ENCODE results near the gene SYNPO2. TPM values are rescaled to one million over a fixed set of nuclear protein-coding genes. Genes with fewer than 3 reads are reported as not detected.

Gene SYNPO2
- total RNA-seq, 6 experiments from 2014 or later, result 2.7 to 11.2 (median 8.2) TPM

DNA sequence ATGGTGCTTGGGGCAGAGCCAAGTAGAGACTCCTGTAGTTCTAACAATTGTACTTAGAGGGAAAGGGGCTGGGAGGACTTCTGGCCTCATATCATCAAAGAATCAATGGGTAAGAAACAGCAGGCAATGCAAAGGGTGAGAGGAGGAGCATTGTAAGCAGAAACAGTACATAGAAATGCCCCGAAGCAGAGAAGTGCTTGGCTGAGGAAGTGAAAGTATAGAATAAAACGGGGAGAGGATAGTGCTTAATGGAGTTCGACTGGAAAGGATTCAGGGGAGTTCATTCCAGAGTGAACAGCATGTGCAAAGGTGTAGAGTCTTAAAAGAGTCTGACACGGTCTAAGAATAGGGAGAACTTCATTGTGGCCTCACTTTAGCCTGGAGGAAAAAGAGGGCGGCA, 103.0 kb downstream of the SYNPO2 start:
- no peak for TF ChIP-seq POLR2A (IDR thresholded peaks at IDR 0.05)
- TF ChIP-seq, protein P1, sequence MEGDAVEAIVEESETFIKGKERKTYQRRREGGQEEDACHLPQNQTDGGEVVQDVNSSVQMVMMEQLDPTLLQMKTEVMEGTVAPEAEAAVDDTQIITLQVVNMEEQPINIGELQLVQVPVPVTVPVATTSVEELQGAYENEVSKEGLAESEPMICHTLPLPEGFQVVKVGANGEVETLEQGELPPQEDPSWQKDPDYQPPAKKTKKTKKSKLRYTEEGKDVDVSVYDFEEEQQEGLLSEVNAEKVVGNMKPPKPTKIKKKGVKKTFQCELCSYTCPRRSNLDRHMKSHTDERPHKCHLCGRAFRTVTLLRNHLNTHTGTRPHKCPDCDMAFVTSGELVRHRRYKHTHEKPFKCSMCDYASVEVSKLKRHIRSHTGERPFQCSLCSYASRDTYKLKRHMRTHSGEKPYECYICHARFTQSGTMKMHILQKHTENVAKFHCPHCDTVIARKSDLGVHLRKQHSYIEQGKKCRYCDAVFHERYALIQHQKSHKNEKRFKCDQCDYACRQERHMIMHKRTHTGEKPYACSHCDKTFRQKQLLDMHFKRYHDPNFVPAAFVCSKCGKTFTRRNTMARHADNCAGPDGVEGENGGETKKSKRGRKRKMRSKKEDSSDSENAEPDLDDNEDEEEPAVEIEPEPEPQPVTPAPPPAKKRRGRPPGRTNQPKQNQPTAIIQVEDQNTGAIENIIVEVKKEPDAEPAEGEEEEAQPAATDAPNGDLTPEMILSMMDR (IDR thresholded peaks at IDR 0.05), result no peak
- H3K9me3 ChIP-seq, result no peaks in the 10 kb centered on the region
- 48% methylated on average over 5 of the region's 5 CpGs for WGBS (ENCODE audit: insufficient coverage, low coverage, low lambda C conversion rate, missing lambda C conversion rate)
- H3K27me3 ChIP-seq, result no peaks in the 10 kb centered on the region
- no peak overlapping the region for H3K4me3 ChIP-seq
- DNase-seq (no peak), ATAC-seq (peak in 1 of 4 donors; percentile 31)
- no peaks in the 10 kb centered on the region for H3K36me3 ChIP-seq
- no peak overlapping the region for H3K27ac ChIP-seq
- intact Hi-C loops (cut with DNase I), result no loop called here
- no peaks in the 10 kb centered on the region for H3K4me1 ChIP-seq

DNA sequence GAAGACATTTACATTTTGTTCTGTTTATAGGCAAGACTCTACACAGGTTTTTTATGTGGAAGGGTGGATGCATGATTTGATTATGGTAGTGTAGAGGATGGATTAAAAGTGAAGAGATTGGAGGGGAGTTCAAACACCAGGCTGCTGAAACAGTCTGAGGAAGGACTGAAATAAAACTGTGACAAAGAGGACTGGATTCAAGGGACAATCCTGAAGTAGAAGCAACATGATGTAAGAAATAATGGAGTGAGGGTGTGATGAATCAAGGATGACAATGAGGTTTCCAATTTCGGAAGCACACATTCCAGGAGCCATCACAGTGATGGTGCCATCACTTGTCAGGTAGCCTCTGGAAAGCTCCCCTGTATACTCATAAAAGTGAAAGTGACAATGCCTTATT, 103.5 kb downstream of the SYNPO2 start:
- TF ChIP-seq, protein P1 (IDR thresholded peaks at IDR 0.05), result no peak
- TF ChIP-seq POLR2A (IDR thresholded peaks at IDR 0.05), result no peak
- WGBS (ENCODE audit: insufficient coverage, low coverage, low lambda C conversion rate, missing lambda C conversion rate), result 63% methylated on average over 1 of the region's 1 CpG
- intact Hi-C loops (cut with DNase I), result no loop called here
- no peak for DNase-seq
- Histone ChIP-seq H3K36me3 (no peaks in the 10 kb centered on the region), H3K27ac (no peak overlapping the region), H3K4me3 (no peak overlapping the region), H3K27me3 (no peaks in the 10 kb centered on the region), H3K9me3 (no peaks in the 10 kb centered on the region), H3K4me1 (no peaks in the 10 kb centered on the region)
- ATAC-seq, result no peak

DNA sequence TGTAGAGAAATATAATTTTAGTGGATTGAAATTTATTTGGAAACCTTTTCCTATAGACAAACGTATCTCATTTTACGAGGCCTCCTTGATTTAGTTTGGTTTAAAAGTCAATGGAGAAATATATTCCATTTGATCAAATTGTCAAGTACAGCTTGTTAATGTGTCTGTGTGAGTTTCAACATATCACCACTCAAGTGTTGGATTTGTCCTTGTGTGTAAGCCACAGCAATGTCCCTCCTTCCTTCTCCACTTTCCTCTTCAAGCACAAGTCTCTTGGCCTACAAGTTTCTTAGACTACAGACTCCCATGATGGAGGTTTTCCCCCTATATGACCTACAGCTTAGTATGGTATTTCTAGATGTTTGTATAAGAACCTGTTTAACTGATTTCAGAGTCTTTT, 104.7 kb downstream of the SYNPO2 start:
- DNase-seq, result no peak
- H3K9me3 ChIP-seq, result no peaks in the 10 kb centered on the region
- ATAC-seq, result no peak
- H3K27me3 ChIP-seq, result no peaks in the 10 kb centered on the region
- no peak for TF ChIP-seq POLR2A (IDR thresholded peaks at IDR 0.05)
- TF ChIP-seq, protein P1 (IDR thresholded peaks at IDR 0.05), result no peak
- no peaks in the 10 kb centered on the region for H3K36me3 ChIP-seq
- WGBS (ENCODE audit: insufficient coverage, low coverage, low lambda C conversion rate, missing lambda C conversion rate), result 61% methylated on average over 2 of the region's 2 CpGs
- no peaks in the 10 kb centered on the region for H3K4me1 ChIP-seq
- no peak overlapping the region for H3K4me3 ChIP-seq
- intact Hi-C loops (cut with DNase I), result no loop called here
- no peak overlapping the region for H3K27ac ChIP-seq

DNA sequence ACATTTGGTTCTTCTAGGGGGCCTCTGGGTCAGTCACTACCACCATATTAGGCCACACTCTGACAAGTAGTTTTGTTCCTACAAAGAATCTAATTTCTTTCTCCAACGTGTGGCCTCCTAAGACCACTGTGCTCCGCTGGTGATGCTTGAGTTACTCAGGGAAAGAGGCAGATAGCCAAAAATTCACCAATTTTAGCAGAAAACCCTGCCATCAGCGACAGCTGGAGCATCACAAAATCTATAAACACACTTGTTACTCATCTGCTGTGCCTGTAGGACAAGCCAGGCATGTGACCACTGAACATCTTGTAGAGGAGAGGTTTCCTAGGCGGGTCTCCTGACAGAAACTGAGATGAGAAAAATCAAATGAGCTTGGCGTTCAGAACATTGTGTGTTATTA, 105.4 kb downstream of the SYNPO2 start:
- no peak overlapping the region for H3K4me3 ChIP-seq
- 60% methylated on average over 5 of the region's 5 CpGs for WGBS (ENCODE audit: insufficient coverage, low coverage, low lambda C conversion rate, missing lambda C conversion rate)
- intact Hi-C loops (cut with DNase I), result no loop called here
- DNase-seq (no peak), ATAC-seq (no peak)
- no peaks in the 10 kb centered on the region for H3K9me3 ChIP-seq
- no peaks in the 10 kb centered on the region for H3K4me1 ChIP-seq
- TF ChIP-seq, protein P1 (IDR thresholded peaks at IDR 0.05), result no peak
- no peak for TF ChIP-seq POLR2A (IDR thresholded peaks at IDR 0.05)
- H3K36me3 ChIP-seq, result no peaks in the 10 kb centered on the region
- no peak overlapping the region for H3K27ac ChIP-seq
- no peaks in the 10 kb centered on the region for H3K27me3 ChIP-seq
